Measurements from ENCODE around the gene RIMS4. TPM values are rescaled to one million over a fixed set of nuclear protein-coding genes. Genes with fewer than 3 reads are reported as not detected.
A peak's percentile ranks its signal among the peaks of the same experiment; 100 is the strongest.

RIMS4 gene
- total RNA-seq, 4 donors from 2014 or later, result 2.8 to 13.8 (median 7.9) TPM

GRCh38 chr20:44728801-44729443, 81.4 kb downstream of the RIMS4 start:
- peaks cover 6 to 18% of the 10 kb centered on the region in 2 donors for H3K4me1 ChIP-seq
- H3K36me3 ChIP-seq, result no peaks in the 10 kb centered on the region
- TF ChIP-seq POLR2A (IDR thresholded peaks at IDR 0.05) (peak in 1 of 2 donors; percentile 24), CTCF (IDR thresholded peaks at IDR 0.05) (no peak)
- H3K27me3 ChIP-seq, result no peaks in the 10 kb centered on the region
- H3K4me3 ChIP-seq (replicated peaks in 1 of 3), result no peak overlapping the region
- no peaks in the 10 kb centered on the region for H3K9me3 ChIP-seq
- intact Hi-C loops (cut with DNase I), result no loop called here
- WGBS, 2 donors, result 14 to 16% methylated on average over 9 of the region's 9 CpGs
- peak; percentile 91 to 94 for DNase-seq
- H3K27ac ChIP-seq, result peak overlapping the region in 2 of 3 donors; percentile 23 to 66

GRCh38 chr20:44727651-44728050, 82.7 kb downstream of the RIMS4 start:
- H3K27me3 ChIP-seq, result no peaks in the 10 kb centered on the region
- 73 to 96% methylated on average over 2 of the region's 2 CpGs for WGBS, 2 donors
- no peak for TF ChIP-seq CTCF (IDR thresholded peaks at IDR 0.05)
- no peak for TF ChIP-seq POLR2A (IDR thresholded peaks at IDR 0.05)
- H3K4me1 ChIP-seq, result peaks cover 6 to 18% of the 10 kb centered on the region in 2 donors
- no peaks in the 10 kb centered on the region for H3K36me3 ChIP-seq
- no peak overlapping the region for H3K4me3 ChIP-seq (replicated peaks in 1 of 3)
- no peaks in the 10 kb centered on the region for H3K9me3 ChIP-seq
- intact Hi-C loops (cut with DNase I), result no loop called here
- H3K27ac ChIP-seq, result no peak overlapping the region
- DNase-seq, result no peak

GRCh38 chr20:44727039-44727438, 83.3 kb downstream of the RIMS4 start:
- Histone ChIP-seq H3K9me3 (no peaks in the 10 kb centered on the region), H3K27me3 (no peaks in the 10 kb centered on the region), H3K4me3 (replicated peaks in 1 of 3) (no peak overlapping the region), H3K36me3 (no peaks in the 10 kb centered on the region), H3K4me1 (peaks cover 6 to 18% of the 10 kb centered on the region in 2 donors), H3K27ac (no peak overlapping the region)
- intact Hi-C loops (cut with DNase I), result no loop called here
- TF ChIP-seq CTCF (IDR thresholded peaks at IDR 0.05), result no peak
- TF ChIP-seq POLR2A (IDR thresholded peaks at IDR 0.05), result no peak
- no peak for DNase-seq
- 97 to 100% methylated on average over 1 to 9 of the region's 11 CpGs for WGBS, 2 donors

GRCh38 chr20:44725837-44726236, 84.5 kb downstream of the RIMS4 start:
- TF ChIP-seq CTCF (IDR thresholded peaks at IDR 0.05) (no peak), POLR2A (IDR thresholded peaks at IDR 0.05) (no peak)
- no peak overlapping the region for H3K4me3 ChIP-seq (replicated peaks in 1 of 3)
- H3K27ac ChIP-seq, result no peak overlapping the region
- no peak for DNase-seq
- WGBS, 2 donors, result 63 to 68% methylated on average over 5 of the region's 5 CpGs
- no peaks in the 10 kb centered on the region for H3K27me3 ChIP-seq
- peaks cover 1 to 22% of the 10 kb centered on the region in 2 donors for H3K4me1 ChIP-seq
- no peaks in the 10 kb centered on the region for H3K9me3 ChIP-seq
- intact Hi-C loops (cut with DNase I), result no loop called here
- H3K36me3 ChIP-seq, result no peaks in the 10 kb centered on the region

- Histone ChIP-seq H3K9me3 (no peaks in the 10 kb centered on the region), H3K36me3 (no peaks in the 10 kb centered on the region), H3K27ac (no peak overlapping the region), H3K27me3 (no peaks in the 10 kb centered on the region), H3K4me3 (replicated peaks in 1 of 3) (no peak overlapping the region), H3K4me1 (peaks cover 4 to 29% of the 10 kb centered on the region in 2 donors)
- intact Hi-C loops (cut with DNase I), result no loop called here
- no peak for TF ChIP-seq CTCF (IDR thresholded peaks at IDR 0.05)
- no peak for TF ChIP-seq POLR2A (IDR thresholded peaks at IDR 0.05)
- DNase-seq, result no peak
- WGBS, 2 donors, result 43 to 71% methylated on average over 3 to 8 of the region's 26 CpGs
Observed at GRCh38 chr20:44724423-44725091, 85.8 kb downstream of the RIMS4 start.

Measured in thyroid gland (tissue), 4 donors.